HG03521 (cell line): ENCODE results near the gene GJB4.
"Not testable (repeated sequence)": the region's sequence is repeated elsewhere in the genome, so short reads cannot be mapped to it uniquely, and the experiment has no call there.

Experiments used
- ATAC-seq: cut with Tn5 transposase; IDR thresholded peaks from one replicate; pipeline ENCODE4 v1.9.1; 2021; ENCODE audit warnings: mild to moderate bottlenecking, moderate library complexity; ENCODE audit not compliant: unreplicated experiment

GJB4 gene

DNA sequence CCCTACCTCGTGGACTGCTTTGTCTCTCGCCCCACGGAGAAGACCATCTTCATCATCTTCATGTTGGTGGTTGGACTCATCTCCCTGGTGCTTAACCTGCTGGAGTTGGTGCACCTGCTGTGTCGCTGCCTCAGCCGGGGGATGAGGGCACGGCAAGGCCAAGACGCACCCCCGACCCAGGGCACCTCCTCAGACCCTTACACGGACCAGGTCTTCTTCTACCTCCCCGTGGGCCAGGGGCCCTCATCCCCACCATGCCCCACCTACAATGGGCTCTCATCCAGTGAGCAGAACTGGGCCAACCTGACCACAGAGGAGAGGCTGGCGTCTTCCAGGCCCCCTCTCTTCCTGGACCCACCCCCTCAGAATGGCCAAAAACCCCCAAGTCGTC, 35.2 kb downstream of the GJB4 start:
- ATAC-seq = no peak

DNA sequence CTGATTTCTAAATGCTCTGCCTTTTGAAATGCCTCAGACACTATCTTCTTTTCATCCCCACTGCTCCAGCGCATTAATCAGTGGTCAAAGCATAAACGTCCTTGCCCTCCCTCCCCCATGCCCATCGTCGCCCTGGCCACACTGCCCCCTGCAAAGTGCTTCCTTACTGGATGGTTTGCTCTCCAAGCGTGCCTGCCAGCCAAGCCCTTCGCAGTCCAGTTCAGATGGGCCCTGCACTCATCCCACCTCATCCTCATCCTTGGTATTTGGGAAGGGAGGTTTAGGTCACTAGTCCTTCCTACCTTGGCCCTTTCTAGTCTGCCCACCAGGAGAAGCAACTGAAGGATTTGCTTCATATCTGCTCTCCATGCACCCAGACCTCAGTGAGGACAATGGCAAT, 36.4 kb downstream of the GJB4 start:
- ATAC-seq = no peak

DNA sequence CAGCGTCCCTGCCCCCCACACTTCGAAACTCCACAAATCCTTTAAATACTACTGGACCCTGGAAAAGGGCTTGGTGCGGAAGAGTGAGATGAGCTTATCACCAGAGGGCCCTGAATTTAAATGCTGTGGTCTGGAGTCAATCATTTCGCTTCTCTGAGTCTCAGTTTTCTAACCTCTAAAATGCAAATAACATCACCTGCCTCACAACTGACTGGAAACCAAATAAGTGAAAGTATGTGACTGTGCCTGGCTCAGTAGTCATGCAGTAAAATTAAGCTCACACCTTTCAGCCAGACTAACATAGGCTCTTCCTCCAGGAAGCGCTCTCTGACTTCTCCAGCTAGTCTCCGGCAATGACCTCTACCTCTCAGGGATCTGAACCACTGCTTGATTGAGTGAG, 37.5 kb downstream of the GJB4 start:
- ATAC-seq = no peak

DNA sequence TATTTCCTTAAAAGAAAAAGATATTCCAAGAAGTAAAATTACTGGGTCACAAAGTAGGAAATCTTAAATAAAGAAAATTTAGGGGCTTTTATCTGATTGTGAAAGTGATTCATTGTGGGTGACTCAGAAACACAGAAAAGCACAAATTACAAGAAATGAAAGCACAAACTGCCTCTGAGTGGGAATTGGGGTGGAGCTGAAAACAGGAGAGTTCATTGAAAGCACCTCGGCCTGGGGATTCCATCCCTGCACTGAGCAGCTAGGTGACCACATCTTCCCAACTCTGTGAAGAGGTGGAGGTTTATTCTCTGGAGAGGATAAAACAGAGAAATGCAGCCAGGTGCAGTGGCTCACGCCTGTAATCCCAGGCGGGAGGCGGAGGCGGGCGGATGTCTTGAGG, 40.7 kb downstream of the GJB4 start:
- no peak for ATAC-seq

DNA sequence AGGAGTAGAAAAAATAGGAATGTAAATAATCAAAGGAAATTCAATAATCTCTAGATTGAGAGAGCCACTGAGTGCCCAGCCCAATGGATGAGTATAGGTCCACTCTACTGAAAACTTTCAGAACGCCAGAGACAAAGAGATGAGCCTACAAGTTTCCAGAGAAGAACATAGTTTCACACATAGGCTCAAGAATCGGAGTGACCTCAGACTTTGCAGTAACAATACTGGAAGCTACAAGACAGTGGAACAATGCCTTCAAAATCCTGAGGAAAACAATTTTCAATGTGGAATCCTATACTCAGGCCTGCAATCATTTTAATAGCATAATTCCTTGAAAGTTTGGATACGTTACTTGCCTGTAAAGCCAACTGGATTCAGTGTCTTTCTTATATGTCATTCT, 44.2 kb downstream of the GJB4 start:
- no peak for ATAC-seq

DNA sequence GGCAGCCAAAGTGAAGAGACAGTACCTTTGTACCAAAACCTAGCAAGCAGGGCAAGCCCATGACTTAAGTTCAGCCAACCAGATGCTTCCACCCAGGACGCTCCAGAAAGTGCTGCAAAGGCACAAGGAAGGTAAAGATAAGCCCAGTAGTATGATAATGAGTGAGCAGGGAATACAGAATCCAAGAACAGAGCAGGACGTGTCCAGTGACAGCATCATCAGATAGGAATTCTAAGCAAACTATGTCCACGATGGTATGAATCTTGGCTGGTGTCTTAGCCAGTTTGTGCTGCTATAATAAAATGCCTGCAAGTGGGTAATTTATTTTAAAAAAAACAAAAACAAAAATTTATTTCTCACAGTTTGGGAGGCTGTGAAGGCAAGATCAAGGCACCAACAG, 46.9 kb downstream of the GJB4 start:
- ATAC-seq = no peak

DNA sequence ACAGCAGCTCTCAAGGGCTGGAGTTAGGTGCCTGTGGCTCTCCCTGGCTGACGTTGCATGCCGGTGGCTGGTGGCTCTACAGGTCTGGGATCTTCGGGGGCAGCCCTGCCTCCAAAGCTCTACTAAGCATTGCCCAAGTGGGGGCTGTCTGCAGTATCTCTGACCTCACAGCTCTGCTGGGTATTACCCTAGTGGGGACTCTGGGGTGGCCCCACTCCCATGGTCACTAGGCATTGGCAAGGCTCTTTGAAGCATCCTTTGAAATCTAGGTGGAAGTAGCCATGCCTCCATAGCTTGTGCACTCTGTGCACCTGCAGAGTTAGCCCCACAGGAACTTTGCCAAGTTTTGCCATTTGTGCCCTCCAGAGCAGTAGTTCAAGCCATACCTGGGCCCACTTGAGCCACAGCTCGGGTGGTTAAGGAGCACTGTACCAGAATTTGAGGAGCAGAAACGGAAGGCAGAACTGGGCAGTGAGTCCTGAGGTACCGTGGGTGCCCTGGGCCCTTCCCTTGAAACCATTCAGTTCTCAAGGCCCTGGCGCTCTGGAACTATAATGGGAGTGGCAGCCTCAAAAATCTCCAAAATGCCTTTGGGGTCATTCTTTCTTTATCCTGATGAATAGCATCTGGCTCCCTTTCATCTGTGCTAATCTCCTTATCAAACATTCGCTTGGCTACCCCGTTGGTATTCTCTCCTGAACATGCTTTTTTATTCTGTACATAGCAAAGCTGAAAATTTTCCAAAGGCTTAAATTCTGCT, 48.7 kb downstream of the GJB4 start:
- no peak for ATAC-seq

DNA sequence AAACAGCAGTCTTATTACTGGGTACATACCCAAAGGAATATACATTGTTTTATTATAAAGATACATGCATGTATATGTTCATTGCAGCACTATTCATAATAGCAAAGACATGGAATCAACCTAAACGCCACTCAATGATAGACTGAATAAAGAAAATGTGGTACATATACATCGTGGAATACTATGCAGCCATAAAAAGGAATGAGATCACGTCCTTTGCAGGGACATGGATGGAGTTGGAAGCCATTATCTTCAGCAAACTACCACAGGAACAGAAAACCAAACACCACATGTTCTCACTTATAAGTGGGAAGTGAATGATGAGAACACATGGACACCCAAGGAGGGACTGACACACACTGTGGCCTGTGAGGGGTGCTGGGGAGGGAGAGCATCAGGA, 51.2 kb downstream of the GJB4 start:
- ATAC-seq = not testable (repeated sequence)
